RWPE2 (cell line): ENCODE data around the gene MS4A15.
A peak's percentile ranks its signal among the peaks of the same experiment; 100 is the strongest.

Experiments used
- ATAC-seq: fragments of 200-7000 bp; cut with Tn5 transposase; 3 replicates; pipeline ENCODE4 v1.9.1; 2021; ENCODE audit warnings: low read depth
- DNase-seq: peaks from one replicate; pipeline ENCODE4 v3.0.0-alpha.2; 2020; ENCODE audit warnings: low spot score
- H3K27ac ChIP-seq: fragments of 450-650 bp; 2 replicates; pipeline ENCODE4 v1.5.1; 2017; ENCODE audit warnings: mild to moderate bottlenecking; ENCODE audit not compliant: poor library complexity, severe bottlenecking
- H3K27me3 ChIP-seq: fragments of 250-450 bp; sonication (Bioruptor Pico); 2 replicates; pipeline ENCODE4 v1.5.1; 2021; ENCODE audit warnings: mild to moderate bottlenecking, moderate library complexity; ENCODE audit not compliant: insufficient read depth, poor library complexity, severe bottlenecking
- H3K36me3 ChIP-seq: fragments of 250-450 bp; sonication (Bioruptor Pico); 2 replicates; pipeline ENCODE4 v1.5.1; 2020; ENCODE audit warnings: low read depth, mild to moderate bottlenecking, moderate library complexity
- H3K4me1 ChIP-seq: fragments of 250-450 bp; sonication (Bioruptor Pico); 2 replicates; pipeline ENCODE4 v1.5.1; 2021; ENCODE audit warnings: mild to moderate bottlenecking, moderate library complexity; ENCODE audit not compliant: insufficient read depth, poor library complexity, severe bottlenecking
- H3K4me3 ChIP-seq: fragments of 250-450 bp; sonication (Bioruptor Pico); 2 replicates; pipeline ENCODE4 v1.5.1; 2021; ENCODE audit warnings: mild to moderate bottlenecking, moderate library complexity; ENCODE audit not compliant: severe bottlenecking
- H3K9me3 ChIP-seq: fragments of 250-450 bp; sonication (Bioruptor Pico); 2 replicates; pipeline ENCODE4 v1.5.1; 2021; ENCODE audit warnings: mild to moderate bottlenecking, moderate library complexity; ENCODE audit not compliant: severe bottlenecking
- TF ChIP-seq, protein P1 (sequence below): fragments of 450-650 bp; IDR thresholded peaks from one replicate; pipeline ENCODE4 v1.5.1; 2017; ENCODE audit warnings: mild to moderate bottlenecking, moderate library complexity; ENCODE audit not compliant: poor library complexity, severe bottlenecking

MS4A15 gene

DNA sequence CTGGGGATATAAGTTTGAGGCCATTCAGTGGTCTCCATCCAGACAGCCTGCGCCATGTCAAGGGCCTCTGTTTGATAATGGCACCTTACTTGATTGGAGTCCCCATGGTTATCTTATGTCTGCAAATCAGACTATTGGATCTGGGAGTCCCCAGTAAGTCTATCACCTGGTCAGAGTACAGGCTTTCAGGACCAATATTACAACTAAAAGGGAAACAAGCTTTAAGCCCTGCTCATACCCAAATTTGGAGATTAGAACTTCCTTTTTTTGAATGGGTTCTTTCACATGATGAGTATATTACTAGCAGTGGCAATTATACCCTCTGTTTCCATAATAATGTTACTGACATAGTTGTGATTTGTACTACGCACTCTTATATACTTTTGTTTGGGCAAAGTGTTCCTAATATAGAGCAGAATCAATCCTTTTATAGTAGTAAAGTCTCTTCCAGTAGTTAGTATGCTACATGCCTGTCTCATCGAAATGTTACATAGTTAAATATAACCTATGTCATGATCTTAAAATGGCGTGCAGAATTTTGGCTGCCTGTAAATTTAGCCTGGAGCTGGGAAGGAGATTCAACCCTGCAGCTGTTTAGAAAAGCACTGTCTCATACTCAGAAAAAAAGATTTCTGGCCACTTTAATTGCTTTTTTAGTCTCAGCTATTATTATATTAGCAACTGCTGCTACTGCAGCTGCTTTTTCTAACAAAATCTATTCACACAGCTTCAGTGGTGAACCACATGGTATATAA lies 4.9 kb downstream of the MS4A15 start:
- H3K4me1 ChIP-seq: no peaks in the 10 kb centered on the region
- no peak overlapping the region for H3K4me3 ChIP-seq
- ATAC-seq (no peak), DNase-seq (no peak)
- peaks cover 4% of the 10 kb centered on the region for H3K27me3 ChIP-seq
- no peaks in the 10 kb centered on the region for H3K9me3 ChIP-seq
- TF ChIP-seq, protein P1, sequence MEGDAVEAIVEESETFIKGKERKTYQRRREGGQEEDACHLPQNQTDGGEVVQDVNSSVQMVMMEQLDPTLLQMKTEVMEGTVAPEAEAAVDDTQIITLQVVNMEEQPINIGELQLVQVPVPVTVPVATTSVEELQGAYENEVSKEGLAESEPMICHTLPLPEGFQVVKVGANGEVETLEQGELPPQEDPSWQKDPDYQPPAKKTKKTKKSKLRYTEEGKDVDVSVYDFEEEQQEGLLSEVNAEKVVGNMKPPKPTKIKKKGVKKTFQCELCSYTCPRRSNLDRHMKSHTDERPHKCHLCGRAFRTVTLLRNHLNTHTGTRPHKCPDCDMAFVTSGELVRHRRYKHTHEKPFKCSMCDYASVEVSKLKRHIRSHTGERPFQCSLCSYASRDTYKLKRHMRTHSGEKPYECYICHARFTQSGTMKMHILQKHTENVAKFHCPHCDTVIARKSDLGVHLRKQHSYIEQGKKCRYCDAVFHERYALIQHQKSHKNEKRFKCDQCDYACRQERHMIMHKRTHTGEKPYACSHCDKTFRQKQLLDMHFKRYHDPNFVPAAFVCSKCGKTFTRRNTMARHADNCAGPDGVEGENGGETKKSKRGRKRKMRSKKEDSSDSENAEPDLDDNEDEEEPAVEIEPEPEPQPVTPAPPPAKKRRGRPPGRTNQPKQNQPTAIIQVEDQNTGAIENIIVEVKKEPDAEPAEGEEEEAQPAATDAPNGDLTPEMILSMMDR: no peak
- H3K36me3 ChIP-seq: no peaks in the 10 kb centered on the region
- no peak overlapping the region for H3K27ac ChIP-seq

DNA sequence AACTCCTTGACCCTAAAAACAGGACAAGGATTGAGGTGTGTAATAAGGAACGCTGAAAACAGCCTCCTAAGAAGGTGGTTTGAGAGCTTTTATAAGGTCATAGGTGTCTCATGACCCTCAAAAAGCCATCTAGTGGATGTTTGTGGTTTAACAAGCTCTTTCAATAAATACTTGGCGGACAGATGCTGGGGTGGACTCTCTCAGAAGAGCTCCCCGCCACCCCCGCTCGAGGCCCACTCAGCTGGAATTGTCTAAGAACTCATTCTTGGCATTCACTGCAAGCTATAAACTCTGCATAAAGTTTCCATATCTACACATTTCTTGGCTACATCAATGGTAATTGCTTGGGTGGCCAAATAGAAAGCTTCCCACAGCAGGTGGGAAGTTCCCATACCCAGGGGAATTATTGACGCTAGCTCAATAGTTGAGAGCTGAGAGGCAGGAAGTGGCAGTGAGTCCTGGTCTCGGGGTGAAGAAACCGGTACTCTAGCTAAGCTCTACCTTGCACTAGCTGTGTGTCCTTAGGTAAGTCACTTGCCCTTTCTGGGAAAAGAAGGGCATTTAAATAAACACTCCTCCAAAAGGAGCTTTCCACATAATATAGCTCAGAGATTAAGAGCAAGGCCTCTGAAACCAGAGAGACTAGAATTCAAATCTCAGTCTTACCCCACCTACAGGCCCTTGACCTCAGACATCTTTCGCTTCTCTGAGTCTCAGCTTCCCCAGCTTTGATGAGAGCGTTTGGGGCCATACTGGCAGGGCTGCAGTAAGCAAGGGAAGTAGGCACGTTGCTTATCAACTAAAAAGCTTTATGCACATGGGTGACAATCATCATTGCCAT lies 6.4 kb downstream of the MS4A15 start:
- Histone ChIP-seq H3K4me1 (no peaks in the 10 kb centered on the region), H3K36me3 (no peaks in the 10 kb centered on the region), H3K4me3 (no peak overlapping the region), H3K27me3 (peaks cover 4% of the 10 kb centered on the region), H3K27ac (no peak overlapping the region), H3K9me3 (no peaks in the 10 kb centered on the region)
- TF ChIP-seq, protein P1: peak; percentile 33
- no peak for DNase-seq
- ATAC-seq: peak; percentile 44; the same call in 1 of the 3 replicates

DNA sequence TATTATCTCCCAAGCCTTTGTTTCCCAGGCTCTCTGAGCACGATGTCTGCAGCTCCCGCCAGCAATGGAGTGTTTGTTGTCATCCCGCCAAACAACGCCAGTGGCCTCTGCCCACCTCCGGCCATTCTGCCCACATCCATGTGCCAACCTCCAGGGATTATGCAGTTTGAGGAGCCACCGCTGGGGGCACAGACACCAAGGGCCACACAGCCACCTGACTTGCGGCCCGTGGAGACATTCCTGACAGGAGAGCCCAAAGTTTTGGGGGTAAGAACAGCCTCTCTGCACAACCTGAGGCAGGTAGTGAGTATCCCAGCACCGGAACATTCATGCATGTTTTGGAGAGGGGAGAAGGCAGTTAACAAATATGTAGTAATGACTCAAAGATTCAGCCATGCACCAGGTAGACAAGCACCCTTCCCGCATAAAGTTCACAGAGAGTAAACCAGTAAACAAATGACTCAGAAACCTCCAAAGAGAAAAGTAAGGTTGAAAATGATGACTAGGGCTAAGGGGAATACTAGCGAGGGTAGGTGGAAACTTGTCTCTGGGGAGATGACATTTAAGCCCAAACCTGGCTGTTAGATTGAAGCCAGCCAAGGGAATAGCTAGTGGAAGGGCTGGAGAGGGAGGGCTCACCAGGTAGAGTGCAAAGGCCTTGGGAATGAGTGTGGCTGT lies 7.2 kb downstream of the MS4A15 start:
- H3K4me3 ChIP-seq: no peak overlapping the region
- H3K4me1 ChIP-seq: no peaks in the 10 kb centered on the region
- ATAC-seq (no peak), DNase-seq (no peak)
- peaks cover 4% of the 10 kb centered on the region for H3K27me3 ChIP-seq
- H3K9me3 ChIP-seq: no peaks in the 10 kb centered on the region
- no peaks in the 10 kb centered on the region for H3K36me3 ChIP-seq
- no peak overlapping the region for H3K27ac ChIP-seq
- TF ChIP-seq, protein P1: no peak

DNA sequence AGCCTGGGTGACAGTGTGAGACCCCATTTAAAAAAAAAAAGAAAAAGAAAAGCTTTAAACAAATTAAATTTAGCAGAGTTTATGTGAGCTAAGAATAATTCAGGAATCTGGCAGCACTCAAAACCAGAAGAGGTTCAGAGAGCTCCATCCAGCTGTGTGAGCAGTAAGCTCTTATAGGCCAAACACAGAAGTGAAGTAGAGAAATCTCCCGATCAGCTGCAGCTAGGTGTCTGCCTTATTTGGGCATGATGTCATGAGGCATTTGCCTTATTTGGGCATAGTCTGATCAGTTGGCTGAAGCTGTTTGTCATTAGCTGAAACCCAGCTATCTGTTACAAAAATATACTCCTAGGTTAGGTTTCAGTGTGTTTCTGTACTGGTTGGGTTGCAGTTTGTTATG lies 8.2 kb downstream of the MS4A15 start:
- Histone ChIP-seq H3K27ac (no peak overlapping the region), H3K4me3 (no peak overlapping the region), H3K27me3 (peaks cover 4% of the 10 kb centered on the region), H3K9me3 (no peaks in the 10 kb centered on the region), H3K4me1 (no peaks in the 10 kb centered on the region), H3K36me3 (no peaks in the 10 kb centered on the region)
- ATAC-seq (no peak), DNase-seq (no peak)
- TF ChIP-seq, protein P1: no peak
